HEK293T (cell line): Measurements from ENCODE around the gene FCER2.

Experiments
- ARNT ChIP-seq: fragments of 450-650 bp; IDR thresholded peaks from 2 replicates; pipeline ENCODE4 v1.6.1; 2017; ENCODE audit warnings: mild to moderate bottlenecking
- CTBP1 ChIP-seq: fragments of 450-650 bp; IDR thresholded peaks from 2 replicates; pipeline ENCODE4 v1.6.1; 2016; ENCODE audit warnings: borderline replicate concordance
- FOXM1 ChIP-seq: fragments of 450-650 bp; IDR thresholded peaks from 2 replicates; pipeline ENCODE4 v1.6.1; 2017; ENCODE audit warnings: mild to moderate bottlenecking, borderline replicate concordance
- HDGF ChIP-seq: fragments of 450-650 bp; IDR thresholded peaks from 2 replicates; pipeline ENCODE4 v1.6.1; 2017; ENCODE audit warnings: antibody characterized with exemption, borderline replicate concordance

DNA sequence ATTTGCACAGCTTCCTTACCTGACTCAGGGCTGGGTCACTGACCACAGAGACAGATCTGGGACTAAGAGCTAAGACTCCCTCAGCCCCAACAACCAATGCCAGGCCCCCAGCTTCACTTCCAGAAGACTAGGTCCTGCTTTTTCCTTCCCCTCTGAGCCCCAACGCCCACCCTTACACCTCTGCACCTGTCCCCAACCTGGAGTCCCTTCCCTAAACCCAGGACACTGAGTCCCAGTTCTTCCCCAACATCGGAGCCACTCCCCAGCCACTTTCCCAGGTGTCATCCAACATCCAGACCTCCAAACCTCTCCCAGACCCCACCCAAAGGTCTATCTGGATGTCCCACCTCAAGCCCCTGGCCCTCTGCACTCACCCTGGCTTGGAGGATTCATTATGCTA is 2.9 kb downstream of the FCER2 start:
- TF ChIP-seq FOXM1: no peak
- no peak for TF ChIP-seq ARNT
- TF ChIP-seq CTBP1: no peak
- no peak for TF ChIP-seq HDGF
